ENCODE measurements around the gene SLC8A3. TPM values are rescaled to one million over a fixed set of nuclear protein-coding genes. Genes with fewer than 3 reads are reported as not detected.

The SLC8A3 gene
- total and polyA plus RNA-seq, 2 experiments from 2014 or later: 0.42 to 2.6 TPM

- no peak for DNase-seq (ENCODE audit: low spot score)
- TF ChIP-seq EZH2phosphoT487 (IDR thresholded peaks at IDR 0.05; ENCODE audit: low read depth, severe bottlenecking, unreplicated experiment) (no peak), CTCF (IDR thresholded peaks at IDR 0.05; ENCODE audit: poor library complexity) (no peak), EZH2 (IDR thresholded peaks at IDR 0.05; ENCODE audit: borderline replicate concordance) (no peak)
- Histone ChIP-seq H3K27me3 (no peaks in the 10 kb centered on the region), H3K4me1 (ENCODE audit: insufficient read depth) (no peaks in the 10 kb centered on the region), H3K4me3 (no peak overlapping the region), H4K20me1 (ENCODE audit: insufficient read depth, poor library complexity, severe bottlenecking) (no peaks in the 10 kb centered on the region), H3K9me2 (replicated peaks; ENCODE audit: insufficient read depth) (no peaks in the 10 kb centered on the region), H3K36me3 (replicated peaks; ENCODE audit: insufficient read depth, low read depth) (no peaks in the 10 kb centered on the region), H3K79me2 (no peaks in the 10 kb centered on the region), H3K9me3 (ENCODE audit: low read depth) (no peaks in the 10 kb centered on the region), H3K27ac (no peak overlapping the region), H2AFZ (no peak overlapping the region), H3K4me2 (no peak overlapping the region)
- 97% methylated on average over 15 of the region's 15 CpGs for WGBS (ENCODE audit: low lambda C conversion rate, missing lambda C conversion rate)
Observed at GRCh38 chr14:70022771-70023445, 165.8 kb downstream of the SLC8A3 start.

GRCh38 chr14:70021548-70022220 lies 167.1 kb downstream of the SLC8A3 start:
- no peaks in the 10 kb centered on the region for H3K79me2 ChIP-seq
- H4K20me1 ChIP-seq (ENCODE audit: insufficient read depth, poor library complexity, severe bottlenecking): no peaks in the 10 kb centered on the region
- no peak overlapping the region for H2AFZ ChIP-seq
- H3K36me3 ChIP-seq (replicated peaks; ENCODE audit: insufficient read depth, low read depth): no peaks in the 10 kb centered on the region
- H3K27me3 ChIP-seq: no peaks in the 10 kb centered on the region
- TF ChIP-seq EZH2phosphoT487 (IDR thresholded peaks at IDR 0.05; ENCODE audit: low read depth, severe bottlenecking, unreplicated experiment) (no peak), CTCF (IDR thresholded peaks at IDR 0.05; ENCODE audit: poor library complexity) (no peak), EZH2 (IDR thresholded peaks at IDR 0.05; ENCODE audit: borderline replicate concordance) (no peak)
- no peak overlapping the region for H3K4me3 ChIP-seq
- no peak overlapping the region for H3K27ac ChIP-seq
- DNase-seq (ENCODE audit: low spot score): no peak
- 88% methylated on average over 8 of the region's 8 CpGs for WGBS (ENCODE audit: low lambda C conversion rate, missing lambda C conversion rate)
- no peaks in the 10 kb centered on the region for H3K9me3 ChIP-seq (ENCODE audit: low read depth)
- no peak overlapping the region for H3K4me2 ChIP-seq
- no peaks in the 10 kb centered on the region for H3K9me2 ChIP-seq (replicated peaks; ENCODE audit: insufficient read depth)
- no peaks in the 10 kb centered on the region for H3K4me1 ChIP-seq (ENCODE audit: insufficient read depth)

- DNase-seq (ENCODE audit: low spot score): no peak
- no peak for TF ChIP-seq EZH2phosphoT487 (IDR thresholded peaks at IDR 0.05; ENCODE audit: low read depth, severe bottlenecking, unreplicated experiment)
- TF ChIP-seq EZH2 (IDR thresholded peaks at IDR 0.05; ENCODE audit: borderline replicate concordance): no peak
- Histone ChIP-seq H3K79me2 (no peaks in the 10 kb centered on the region), H3K9me2 (replicated peaks; ENCODE audit: insufficient read depth) (no peaks in the 10 kb centered on the region), H3K9me3 (ENCODE audit: low read depth) (no peaks in the 10 kb centered on the region), H3K27me3 (no peaks in the 10 kb centered on the region), H3K4me1 (ENCODE audit: insufficient read depth) (no peaks in the 10 kb centered on the region), H4K20me1 (ENCODE audit: insufficient read depth, poor library complexity, severe bottlenecking) (no peaks in the 10 kb centered on the region), H3K4me2 (no peak overlapping the region), H3K4me3 (no peak overlapping the region), H3K36me3 (replicated peaks; ENCODE audit: insufficient read depth, low read depth) (no peaks in the 10 kb centered on the region), H3K27ac (no peak overlapping the region), H2AFZ (no peak overlapping the region)
- WGBS (ENCODE audit: low lambda C conversion rate, missing lambda C conversion rate): 65% methylated on average over 8 of the region's 8 CpGs
Observed at GRCh38 chr14:70020352-70021170, 168.2 kb downstream of the SLC8A3 start.

- Histone ChIP-seq H3K27ac (no peak overlapping the region), H3K4me1 (ENCODE audit: insufficient read depth) (no peaks in the 10 kb centered on the region), H3K36me3 (replicated peaks; ENCODE audit: insufficient read depth, low read depth) (no peaks in the 10 kb centered on the region), H4K20me1 (ENCODE audit: insufficient read depth, poor library complexity, severe bottlenecking) (no peaks in the 10 kb centered on the region), H3K4me2 (no peak overlapping the region), H3K9me3 (ENCODE audit: low read depth) (no peaks in the 10 kb centered on the region), H2AFZ (no peak overlapping the region), H3K4me3 (no peak overlapping the region), H3K27me3 (no peaks in the 10 kb centered on the region), H3K9me2 (replicated peaks; ENCODE audit: insufficient read depth) (no peaks in the 10 kb centered on the region), H3K79me2 (no peaks in the 10 kb centered on the region)
- no peak for DNase-seq (ENCODE audit: low spot score)
- TF ChIP-seq EZH2 (IDR thresholded peaks at IDR 0.05; ENCODE audit: borderline replicate concordance) (no peak), CTCF (IDR thresholded peaks at IDR 0.05; ENCODE audit: poor library complexity) (no peak), EZH2phosphoT487 (IDR thresholded peaks at IDR 0.05; ENCODE audit: low read depth, severe bottlenecking, unreplicated experiment) (no peak)
Observed at GRCh38 chr14:70019695-70020094, 169.1 kb downstream of the SLC8A3 start.

Measured in hepatocyte (in vitro differentiated cells).